H1 (cell line): ENCODE data around the gene AVPI1. TPM values are rescaled to one million over a fixed set of nuclear protein-coding genes. Genes with fewer than 3 reads are reported as not detected.

Source experiments
- CTCF ChIA-PET: fragments of 300-600 bp; sonication (Branson Sonifier 250); formaldehyde crosslinking; loops from one replicate; lab custom pipeline; 2021; ENCODE audit not compliant: partially characterized antibody; lab: Charles Lee
- POLR2A ChIA-PET: fragments of 300-600 bp; sonication (Branson Sonifier 250); formaldehyde crosslinking; loops from one replicate; lab custom pipeline; 2021; ENCODE audit warnings: inconsistent platforms; ENCODE audit not compliant: partially characterized antibody; lab: Charles Lee
- DNase-seq, 2 experiments: peaks; one replicate each; pipeline versions ENCODE4 v3.0.0 to v3.0.0-alpha.2; 2010 to 2022; ENCODE audit warnings: low spot score in 2 of 2, low read depth in 1 of 2, mixed read lengths in 1 of 2
- FAIRE-seq: peaks from 2 replicates; lab custom pipeline; 2011; peaks lifted over from hg19 to GRCh38; lab: Jason Lieb, UNC
- H2AFZ ChIP-seq: 2 replicates; pipeline ENCODE4 v1.8.1; 2012; ENCODE audit warnings: low read length, inconsistent platforms
- H2AK5ac ChIP-seq: 2 replicates; pipeline ENCODE4 v1.6.1; 2013; ENCODE audit warnings: low read depth, low read length
- H2BK120ac ChIP-seq: replicated peaks from 2 replicates; pipeline ENCODE3; 2013; ENCODE audit warnings: low read depth, low read length, inconsistent platforms
- H2BK12ac ChIP-seq: 2 replicates; pipeline ENCODE4 v1.6.1; 2013; ENCODE audit warnings: low read depth, low read length
- H2BK15ac ChIP-seq: 2 replicates; pipeline ENCODE4 v1.6.1; 2013; ENCODE audit warnings: low read length
- H2BK20ac ChIP-seq: 2 replicates; pipeline ENCODE4 v1.6.1; 2013; ENCODE audit warnings: low read length
- H2BK5ac ChIP-seq: 2 replicates; pipeline ENCODE4 v1.6.1; 2013; ENCODE audit warnings: low read depth, low read length
- H3K14ac ChIP-seq: 2 replicates; pipeline ENCODE4 v1.6.1; 2013; ENCODE audit warnings: inconsistent platforms; ENCODE audit not compliant: insufficient read length
- H3K18ac ChIP-seq: 2 replicates; pipeline ENCODE4 v1.6.1; 2013; ENCODE audit warnings: low read length; ENCODE audit errors: extremely low read depth
- H3K23ac ChIP-seq: 2 replicates; pipeline ENCODE4 v1.6.1; 2013; ENCODE audit warnings: inconsistent platforms; ENCODE audit not compliant: insufficient read length
- H3K23me2 ChIP-seq: 2 replicates; pipeline ENCODE4 v1.6.1; 2013; ENCODE audit warnings: low read depth, low read length
- H3K27ac ChIP-seq: 2 replicates; pipeline ENCODE4 v1.6.1; 2011; ENCODE audit warnings: low read depth, low read length, inconsistent platforms
- H3K27me3 ChIP-seq, 4 experiments: replicated peaks in 1 of 4; 1 replicate in 1 of 4; 2 replicates in 3 of 4; pipeline versions ENCODE4 v1.6.1 to v1.8.1; 2011 to 2013; ENCODE audit warnings: low read length in 3 of 4, mild to moderate bottlenecking in 3 of 4, inconsistent platforms in 2 of 4, mixed read lengths in 2 of 4, moderate library complexity in 1 of 4; ENCODE audit not compliant: control insufficient read depth in 3 of 4, insufficient read depth in 3 of 4; ENCODE audit errors: extremely low read depth in 1 of 4
- H3K36me3 ChIP-seq, 4 experiments: 2 replicates each; pipeline versions ENCODE4 v1.6.1 to v1.8.1; 2011 to 2013; ENCODE audit warnings: mild to moderate bottlenecking in 4 of 4, low read length in 3 of 4, moderate library complexity in 2 of 4, control low read depth in 1 of 4, inconsistent platforms in 1 of 4; ENCODE audit not compliant: insufficient read depth in 4 of 4, control insufficient read depth in 2 of 4
- H3K4ac ChIP-seq: replicated peaks from 2 replicates; pipeline ENCODE3; 2013; ENCODE audit warnings: low read length, low read depth, mixed read lengths, inconsistent platforms; ENCODE audit not compliant: insufficient read length
- H3K4me1 ChIP-seq, 4 experiments: replicated peaks in 1 of 4; 1 replicate in 1 of 4; 2 replicates in 3 of 4; pipeline versions ENCODE4 v1.6.1 to v1.8.1; 2011 to 2013; ENCODE audit warnings: low read length in 3 of 4, inconsistent platforms in 2 of 4, mixed read lengths in 1 of 4; ENCODE audit not compliant: insufficient read depth in 4 of 4, control insufficient read depth in 3 of 4
- H3K4me2 ChIP-seq, 2 experiments: 2 replicates each; pipeline versions ENCODE4 v1.6.1 to v1.8.1; 2011 to 2013; ENCODE audit warnings: low read depth in 2 of 2, low read length in 2 of 2, control low read depth in 1 of 2, inconsistent platforms in 1 of 2, mild to moderate bottlenecking in 1 of 2; ENCODE audit not compliant: insufficient read depth in 1 of 2
- H3K4me3 ChIP-seq, 4 experiments: fragments of 200-600, 300-600 bp in 1 of 4; sonication (generic), shearing (Covaris generic), sonication (Bioruptor Twin) in 1 of 4; 2 replicates each; pipeline versions ENCODE4 v1.5.1 to v1.8.1; 2011 to 2016; ENCODE audit warnings: low read length in 4 of 4, low read depth in 3 of 4, control low read depth in 2 of 4, inconsistent platforms in 2 of 4, mild to moderate bottlenecking in 2 of 4, mixed read lengths in 1 of 4, moderate library complexity in 1 of 4; ENCODE audit not compliant: insufficient read depth in 2 of 4; ENCODE audit errors: extremely low read depth in 1 of 4
- H3K56ac ChIP-seq: replicated peaks from 2 replicates; pipeline ENCODE3; 2013; ENCODE audit warnings: low read depth, mild to moderate bottlenecking, mixed read lengths, low read length, inconsistent platforms; ENCODE audit not compliant: insufficient read length
- H3K79me1 ChIP-seq: 2 replicates; pipeline ENCODE4 v1.6.1; 2013; ENCODE audit warnings: low read depth, low read length, control low read depth
- H3K79me2 ChIP-seq, 2 experiments: 2 replicates each; pipeline versions ENCODE4 v1.6.1 to v1.8.1; 2012 to 2013; ENCODE audit warnings: low read length in 2 of 2, mild to moderate bottlenecking in 2 of 2, inconsistent platforms in 1 of 2; ENCODE audit not compliant: insufficient read depth in 2 of 2, control insufficient read depth in 1 of 2
- H3K9ac ChIP-seq, 4 experiments: replicated peaks in 1 of 4; 1 replicate in 1 of 4; 2 replicates in 3 of 4; pipeline versions ENCODE4 v1.6.1 to v1.8.1; 2011 to 2013; ENCODE audit warnings: low read depth in 3 of 4, low read length in 3 of 4, control low read depth in 2 of 4, mild to moderate bottlenecking in 2 of 4, moderate library complexity in 2 of 4, inconsistent platforms in 1 of 4; ENCODE audit errors: extremely low read depth in 1 of 4
- H3K9me3 ChIP-seq, 2 experiments: 2 replicates each; pipeline versions ENCODE4 v1.6.1 to v1.8.1; 2012 to 2013; ENCODE audit warnings: mild to moderate bottlenecking in 2 of 2, moderate library complexity in 2 of 2, control low read depth in 1 of 2, inconsistent platforms in 1 of 2, low read depth in 1 of 2, low read length in 1 of 2, mixed read lengths in 1 of 2; ENCODE audit not compliant: insufficient read depth in 2 of 2
- H4K20me1 ChIP-seq, 2 experiments: replicated peaks in 1 of 2; 2 replicates each; pipeline versions ENCODE3 to v1.8.1; 2011 to 2013; ENCODE audit warnings: inconsistent platforms in 2 of 2, low read length in 2 of 2, mild to moderate bottlenecking in 1 of 2; ENCODE audit not compliant: insufficient read depth in 2 of 2, control insufficient read depth in 1 of 2
- H4K5ac ChIP-seq: 2 replicates; pipeline ENCODE4 v1.6.1; 2013; ENCODE audit warnings: low read length, low read depth, mixed read lengths, inconsistent platforms; ENCODE audit not compliant: insufficient read length
- H4K8ac ChIP-seq: 2 replicates; pipeline ENCODE4 v1.8.0; 2013; ENCODE audit warnings: mild to moderate bottlenecking, moderate library complexity, low read length, inconsistent platforms; ENCODE audit not compliant: insufficient read depth; ENCODE audit errors: extremely low read depth
- H4K91ac ChIP-seq: replicated peaks from 2 replicates; pipeline ENCODE3; 2013; ENCODE audit warnings: low read length, mixed read lengths, inconsistent platforms; ENCODE audit not compliant: insufficient read length
- KDM4A ChIP-seq: IDR thresholded peaks from one replicate; pipeline ENCODE4 v1.7.1; 2012; ENCODE audit warnings: low read depth, mild to moderate bottlenecking, moderate library complexity, low read length, inconsistent platforms; ENCODE audit not compliant: severe bottlenecking
- POLR2A ChIP-seq, 2 experiments: IDR thresholded peaks; 1 replicate in 1 of 2; 2 replicates in 1 of 2; pipeline ENCODE4 v1.6.1; 2011; ENCODE audit warnings: low read depth in 2 of 2, low read length in 2 of 2, mild to moderate bottlenecking in 2 of 2; ENCODE audit errors: control extremely low read depth in 1 of 2
- POLR2AphosphoS5 ChIP-seq: IDR thresholded peaks from 2 replicates; pipeline ENCODE4 v1.6.1; 2011; ENCODE audit warnings: low read depth, low read length
- SIN3A ChIP-seq, 2 experiments: IDR thresholded peaks in 1 of 2; conservative IDR thresholded peaks in 1 of 2; 2 replicates each; pipeline ENCODE4 v1.6.1; 2011 to 2012; ENCODE audit warnings: low read length in 2 of 2, improper control_type of control experiment in 1 of 2, low read depth in 1 of 2, mild to moderate bottlenecking in 1 of 2
- SUZ12 ChIP-seq: fragments of 200-600 bp; sonication (generic); IDR thresholded peaks from 2 replicates; pipeline ENCODE4 v1.6.1; 2012; ENCODE audit warnings: mild to moderate bottlenecking, inconsistent platforms, low read length, moderate library complexity, mixed read lengths
- TAF1 ChIP-seq: IDR thresholded peaks from 2 replicates; pipeline ENCODE4 v1.6.1; 2011; ENCODE audit warnings: mild to moderate bottlenecking, low read depth, low read length
- TAF7 ChIP-seq: optimal IDR thresholded peaks from 2 replicates; pipeline ENCODE3; 2011; ENCODE audit warnings: low read depth, mild to moderate bottlenecking, inconsistent platforms, low read length, moderate library complexity, borderline replicate concordance
- TBP ChIP-seq: IDR thresholded peaks from 2 replicates; pipeline ENCODE4 v1.6.1; 2011; ENCODE audit warnings: low read depth, low read length, improper control_type of control experiment
- WGBS, 2 experiments: shearing (Covaris generic) in 1 of 2; methylation state at CpG; one replicate each; pipeline versions ENCODE4 v1.1.6 to v1.1.7; 2013 to 2015; ENCODE audit warnings: low lambda C conversion rate in 2 of 2, mixed read lengths in 2 of 2, inconsistent platforms in 1 of 2, low coverage in 1 of 2, missing lambda C conversion rate in 1 of 2; ENCODE audit not compliant: insufficient replicate concordance in 2 of 2, insufficient coverage in 1 of 2, insufficient read length in 1 of 2; ENCODE audit errors: extremely low coverage in 1 of 2, missing lambda C conversion rate in 1 of 2; 5-methylcytosine and 5-hydroxymethylcytosine counted together
- polyA plus RNA-seq, 7 experiments: library from polyadenylated mRNA; depleted of rRNA in 3 of 7; stranded (reverse) in 5 of 7; unstranded in 2 of 7; fragments of >200 nt in 5 of 7; fragments of 200-250 nt in 2 of 7; gene quantifications; 1 replicate in 5 of 7; 2 replicates in 1 of 7; 4 replicates in 1 of 7; pipeline versions ENCODE4 v1.2.1 to v1.2.3, GENCODE V29; 2011 to 2013; ENCODE audit warnings: missing spikeins in 2 of 7, mixed read lengths in 2 of 7
- total RNA-seq: library from RNA; stranded (reverse); fragmentation: NEBNext Ultra II Directional; extraction: Animal tissue kit (Norgen Biotek cat#: 25700); gene quantifications from 2 replicates; pipeline ENCODE4 v1.2.1, GENCODE V29; 2021

The AVPI1 gene
- total and polyA plus RNA-seq, 2 of the 8 experiments (the other 6 are each of a cell fraction or from before 2014, with no cell fraction given): 9.0 to 13.5 TPM

DNA sequence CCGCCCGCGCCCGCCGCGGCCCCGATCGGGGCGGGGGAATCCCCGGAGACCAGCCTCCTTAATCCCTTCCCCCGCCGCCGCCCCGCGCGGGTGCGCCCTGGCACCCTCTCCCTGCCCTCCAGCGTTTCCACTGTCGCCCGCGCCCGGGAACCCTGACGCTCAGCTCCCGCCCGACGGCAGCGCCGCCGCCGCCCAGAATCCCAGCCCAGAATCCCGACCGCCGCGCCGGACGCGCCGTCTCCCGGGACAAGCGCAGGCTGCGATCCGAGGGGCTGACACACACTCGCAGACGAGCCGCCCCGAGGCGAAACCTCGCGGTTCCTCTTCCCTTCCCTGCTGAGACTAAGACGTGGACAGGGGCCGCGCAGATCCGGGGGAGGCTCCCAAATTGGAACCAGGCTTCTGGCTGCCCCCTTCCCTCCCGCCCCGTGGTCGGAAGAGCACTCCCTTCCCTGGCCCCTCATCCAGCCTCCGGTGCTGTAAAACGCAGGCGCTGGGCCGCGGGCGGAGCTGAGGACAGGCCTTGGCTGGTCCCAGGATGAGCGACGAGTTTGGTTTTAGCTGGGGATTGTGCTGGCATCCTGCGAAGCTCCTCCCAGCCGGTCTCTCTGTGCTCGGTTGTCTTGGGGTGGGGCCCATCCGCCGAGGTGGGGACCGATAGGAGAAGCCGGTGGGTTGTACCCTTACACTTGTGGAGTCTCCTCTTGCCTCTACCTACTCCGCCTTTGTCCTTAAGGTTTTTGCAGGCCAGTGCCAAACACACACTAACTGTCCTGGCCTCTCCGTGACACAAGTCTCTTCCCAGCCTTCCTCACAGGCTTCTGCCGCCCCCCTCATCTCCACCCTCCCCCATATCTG is 27.6 kb upstream of the AVPI1 start:
- Histone ChIP-seq H2BK120ac (no peak overlapping the region), H3K79me1 (0 out of 2 replicates have a peak, but pooled peaks cover 2% of the 10 kb centered on the region), H3K4ac (peak overlapping the region; percentile 44), H4K20me1 (no peaks in the 10 kb centered on the region), H4K8ac (peak overlapping the region; percentile 90; the same call in 1 of the 2 replicates), H2BK15ac (peak overlapping the region; percentile 97), H3K23me2 (peaks cover 16% of the 10 kb centered on the region), H3K27me3 (no peaks in the 10 kb centered on the region), H3K23ac (no peak overlapping the region), H3K27ac (peak overlapping the region; percentile 77; the same call in 1 of the 2 replicates), H3K36me3 (peaks cover 0 to 16% (median 4%) of the 10 kb centered on the region in 4 experiments; a peak in 3 of 8 replicates), H4K5ac (peak overlapping the region; percentile 58), H3K18ac (peak overlapping the region; percentile 98), H3K9ac (peak overlapping the region; percentile 49 to 90 (median 84)), H3K14ac (no peak overlapping the region), H3K79me2 (peaks cover 0 to 5% of the 10 kb centered on the region in 2 experiments; a peak in 1 of 4 replicates), H4K91ac (peak overlapping the region; percentile 62), H3K4me3 (peak overlapping the region; percentile 47 to 78 (median 66)), H2AK5ac (no peak overlapping the region), H2BK5ac (peak overlapping the region; percentile 95), H3K9me3 (no peaks in the 10 kb centered on the region), H3K4me1 (peaks cover 5 to 20% (median 13%) of the 10 kb centered on the region in 4 experiments), H2AFZ (peak overlapping the region; percentile 90; the same call in 1 of the 2 replicates), H3K56ac (peak overlapping the region; percentile 55), H3K4me2 (peak overlapping the region; percentile 74 to 97), H2BK12ac (peak overlapping the region; percentile 94; the same call in 1 of the 2 replicates), H2BK20ac (0 out of 2 replicates have a peak overlapping the region, but pooled peaks have one; percentile 72)
- no peak for FAIRE-seq
- peak in 1 of 2 experiments; percentile 84 for DNase-seq
- POLR2A ChIA-PET: interaction anchor here (0.5 to 12.5 kb wide), 15 partner anchors 9 to 281 kb away, joined by 3 to 234 read pairs (median 5); partner anchors contain the start of genes AVPI1 and ZFYVE27
- CTCF ChIA-PET: interaction anchor here (0.7 to 20.9 kb wide), 7 partner anchors 9 to 327 kb away, joined by 3 to 773 read pairs (median 9); partner anchors contain the start of genes AVPI1 and ZFYVE27
- WGBS, 2 experiments: 2% methylated on average over 17 of the region's 74 CpGs; no CpG with 5 or more reads in 1 of the 2 experiments
- peak; percentile 64 for TF ChIP-seq TAF7
- no peak for TF ChIP-seq SUZ12
- TF ChIP-seq POLR2A (IDR thresholded peaks at IDR 0.05; ENCODE audit: control extremely low read depth in 1 of 2, low read depth in 2 of 2, low read length in 2 of 2): peak in 1 of 2 experiments; percentile 49; a peak in 2 of 3 replicates
- TF ChIP-seq KDM4A: peak; percentile 64
- TF ChIP-seq TBP: peak; percentile 44
- peak; percentile 53; the same call in 1 of the 2 replicates for TF ChIP-seq TAF1
- TF ChIP-seq POLR2AphosphoS5: peak; percentile 85
- peak in 1 of 2 experiments; percentile 71; a peak in 2 of 4 replicates for TF ChIP-seq SIN3A (conservative IDR thresholded peaks at IDR 0.05 in 1 of 2, IDR thresholded peaks at IDR 0.05 in 1 of 2; ENCODE audit: low read depth in 1 of 2, low read length in 2 of 2)
